ENCODE results near the gene SLC25A19.

The SLC25A19 gene

DNA sequence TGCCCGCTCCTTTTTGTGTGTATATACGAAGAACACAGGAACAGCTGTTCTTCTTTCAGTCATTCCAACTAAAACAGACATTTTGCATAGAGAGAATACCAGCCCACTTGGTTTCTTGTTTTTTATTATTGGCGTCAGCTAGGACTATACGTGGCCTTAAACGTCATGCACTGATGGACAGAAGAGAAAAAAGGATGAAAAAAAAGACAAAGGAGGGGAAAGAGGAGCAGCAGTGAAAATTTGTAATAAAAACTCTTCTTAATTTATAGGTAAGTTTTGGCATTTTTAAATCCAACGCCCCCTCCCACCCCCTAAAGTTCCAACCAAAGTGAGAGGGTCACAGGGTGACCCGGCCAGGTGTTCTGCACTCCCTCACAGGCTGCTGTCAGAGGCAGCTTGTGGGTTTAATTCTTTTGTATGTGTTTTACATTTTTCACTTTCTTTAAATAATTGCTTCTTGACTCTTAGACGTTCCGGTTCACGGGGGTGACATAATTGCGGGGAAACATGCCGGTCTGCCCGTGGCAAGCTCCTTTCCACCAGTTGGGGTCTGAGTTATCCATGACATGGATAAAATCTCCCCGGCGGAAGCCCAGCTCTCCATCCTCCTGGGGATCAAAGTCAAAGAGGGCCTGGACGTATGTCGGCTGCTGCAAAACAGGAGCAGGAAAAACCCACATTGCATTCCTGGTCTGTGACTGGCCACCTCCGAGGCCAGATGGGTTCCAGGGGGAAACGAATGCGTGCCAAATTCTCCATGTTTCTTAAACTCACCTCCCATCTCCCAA is 30.9 kb upstream of the SLC25A19 start:
- Histone ChIP-seq H3K4me1 (ENCODE audit: control insufficient read depth, insufficient read depth, low read length, unreplicated experiment) (no peaks in the 10 kb centered on the region), H3K27ac (ENCODE audit: low read depth, low read length) (no peak overlapping the region), H3K4me3 (ENCODE audit: low read depth, low read length) (no peak overlapping the region), H3K36me3 (ENCODE audit: insufficient read depth, low read length) (peaks cover 13% of the 10 kb centered on the region), H2AFZ (ENCODE audit: low read length, unreplicated experiment) (no peak overlapping the region), H3K27me3 (ENCODE audit: insufficient read depth, low read length) (no peaks in the 10 kb centered on the region), H3K79me2 (ENCODE audit: control insufficient read depth, insufficient read depth, low read length, unreplicated experiment) (no peaks in the 10 kb centered on the region)

DNA sequence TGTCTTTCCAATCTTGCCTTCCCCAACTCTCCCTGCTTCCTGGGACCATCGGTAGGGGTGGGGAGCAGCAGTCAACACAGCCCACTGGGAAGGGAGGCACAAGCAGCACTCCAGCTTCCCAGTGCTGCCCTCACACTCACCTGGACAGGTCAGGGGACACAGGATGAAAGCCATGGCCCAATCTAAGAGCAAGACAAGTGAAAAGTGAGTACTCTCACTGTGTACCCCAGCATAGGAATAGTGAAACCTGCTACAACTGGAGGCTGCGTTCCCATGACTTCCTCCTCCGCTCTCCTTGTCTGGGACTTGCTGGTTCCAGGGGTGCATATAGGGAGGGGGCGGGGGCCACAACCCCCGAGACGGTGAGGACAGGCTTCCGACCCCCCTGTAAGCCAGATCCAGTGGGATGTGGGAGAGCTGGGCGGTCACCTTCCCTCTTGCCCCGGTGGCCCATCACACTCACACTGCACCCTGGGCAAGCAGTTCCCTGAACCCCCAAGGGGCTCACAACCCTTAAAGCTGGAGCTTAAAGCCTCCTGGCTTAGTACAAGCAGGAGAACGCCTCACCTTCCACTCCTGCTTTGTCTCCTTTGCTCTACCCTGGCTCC is 29.5 kb upstream of the SLC25A19 start:
- no peaks in the 10 kb centered on the region for H3K27me3 ChIP-seq (ENCODE audit: insufficient read depth, low read length)
- H3K36me3 ChIP-seq (ENCODE audit: insufficient read depth, low read length), result peaks cover 13% of the 10 kb centered on the region
- H3K4me1 ChIP-seq (ENCODE audit: control insufficient read depth, insufficient read depth, low read length, unreplicated experiment), result no peaks in the 10 kb centered on the region
- H2AFZ ChIP-seq (ENCODE audit: low read length, unreplicated experiment), result no peak overlapping the region
- H3K4me3 ChIP-seq (ENCODE audit: low read depth, low read length), result no peak overlapping the region
- H3K79me2 ChIP-seq (ENCODE audit: control insufficient read depth, insufficient read depth, low read length, unreplicated experiment), result no peaks in the 10 kb centered on the region
- H3K27ac ChIP-seq (ENCODE audit: low read depth, low read length), result no peak overlapping the region

DNA sequence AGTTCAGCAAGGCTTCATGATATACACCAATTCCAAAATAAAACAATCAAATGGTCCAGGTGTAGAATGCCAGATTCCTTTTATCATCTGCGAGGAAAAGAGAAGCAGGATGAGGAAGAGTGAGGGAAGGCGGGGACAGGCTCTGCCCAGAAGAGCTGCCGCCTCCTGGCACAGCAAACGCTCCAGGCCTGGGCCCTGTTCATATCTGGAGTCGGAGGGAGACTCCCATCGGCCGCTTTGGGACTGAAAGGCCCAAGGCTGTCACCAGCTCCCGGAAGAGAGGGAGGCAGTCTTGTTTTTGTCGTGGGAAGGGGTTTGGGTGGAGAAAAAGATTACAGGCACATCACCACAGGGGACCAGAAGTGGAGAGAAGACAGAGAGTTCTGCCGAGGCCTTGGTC is 29.0 kb upstream of the SLC25A19 start:
- Histone ChIP-seq H2AFZ (ENCODE audit: low read length, unreplicated experiment) (no peak overlapping the region), H3K4me1 (ENCODE audit: control insufficient read depth, insufficient read depth, low read length, unreplicated experiment) (no peaks in the 10 kb centered on the region), H3K79me2 (ENCODE audit: control insufficient read depth, insufficient read depth, low read length, unreplicated experiment) (no peaks in the 10 kb centered on the region), H3K27me3 (ENCODE audit: insufficient read depth, low read length) (no peaks in the 10 kb centered on the region), H3K36me3 (ENCODE audit: insufficient read depth, low read length) (peaks cover 13% of the 10 kb centered on the region), H3K27ac (ENCODE audit: low read depth, low read length) (no peak overlapping the region), H3K4me3 (ENCODE audit: low read depth, low read length) (no peak overlapping the region)

DNA sequence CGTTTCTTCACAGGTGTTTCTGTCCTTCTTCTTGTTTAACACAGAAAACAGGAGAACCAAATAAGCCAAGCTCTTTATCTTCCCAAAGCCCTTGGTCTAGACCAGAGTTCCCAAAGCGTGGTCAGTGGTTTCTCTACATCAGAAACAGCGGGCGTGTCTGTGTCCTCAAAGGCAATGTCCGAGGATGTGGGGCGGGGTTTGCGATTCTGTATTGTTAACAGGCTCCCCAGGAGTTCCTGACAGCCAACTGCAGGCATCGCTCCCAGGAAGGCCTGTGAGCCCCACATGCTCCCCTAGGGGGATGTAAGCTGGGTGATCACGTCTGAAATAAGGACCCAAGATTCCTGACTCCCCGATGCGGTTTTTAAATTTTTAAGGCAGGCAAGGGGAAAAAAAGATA is 28.4 kb upstream of the SLC25A19 start:
- no peak overlapping the region for H2AFZ ChIP-seq (ENCODE audit: low read length, unreplicated experiment)
- no peaks in the 10 kb centered on the region for H3K79me2 ChIP-seq (ENCODE audit: control insufficient read depth, insufficient read depth, low read length, unreplicated experiment)
- no peaks in the 10 kb centered on the region for H3K4me1 ChIP-seq (ENCODE audit: control insufficient read depth, insufficient read depth, low read length, unreplicated experiment)
- no peak overlapping the region for H3K27ac ChIP-seq (ENCODE audit: low read depth, low read length)
- peaks cover 13% of the 10 kb centered on the region for H3K36me3 ChIP-seq (ENCODE audit: insufficient read depth, low read length)
- H3K27me3 ChIP-seq (ENCODE audit: insufficient read depth, low read length), result no peaks in the 10 kb centered on the region
- no peak overlapping the region for H3K4me3 ChIP-seq (ENCODE audit: low read depth, low read length)

DNA sequence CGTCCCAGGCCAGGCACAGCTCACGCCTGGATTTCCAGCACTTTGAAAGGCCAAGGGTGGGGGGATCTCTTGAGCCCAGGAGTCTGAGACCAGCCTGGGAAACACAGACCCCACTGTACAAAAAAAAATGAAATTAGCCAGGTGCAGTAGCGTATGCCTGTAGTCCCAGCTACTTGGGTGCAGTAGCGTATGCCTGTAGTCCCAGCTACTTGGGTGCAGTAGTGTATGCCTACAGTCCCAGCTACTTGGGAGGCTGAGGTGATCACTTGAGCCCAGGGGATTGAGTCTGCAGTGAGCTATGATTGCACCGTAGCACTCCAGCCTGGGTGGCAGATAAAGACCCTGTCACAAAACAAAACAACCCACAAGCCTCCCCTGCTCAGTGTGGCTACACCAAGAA is 27.0 kb upstream of the SLC25A19 start:
- H3K36me3 ChIP-seq (ENCODE audit: insufficient read depth, low read length), result peaks cover 13% of the 10 kb centered on the region
- H3K27ac ChIP-seq (ENCODE audit: low read depth, low read length), result no peak overlapping the region
- no peak overlapping the region for H2AFZ ChIP-seq (ENCODE audit: low read length, unreplicated experiment)
- no peaks in the 10 kb centered on the region for H3K4me1 ChIP-seq (ENCODE audit: control insufficient read depth, insufficient read depth, low read length, unreplicated experiment)
- no peaks in the 10 kb centered on the region for H3K79me2 ChIP-seq (ENCODE audit: control insufficient read depth, insufficient read depth, low read length, unreplicated experiment)
- no peaks in the 10 kb centered on the region for H3K27me3 ChIP-seq (ENCODE audit: insufficient read depth, low read length)
- H3K4me3 ChIP-seq (ENCODE audit: low read depth, low read length), result no peak overlapping the region

DNA sequence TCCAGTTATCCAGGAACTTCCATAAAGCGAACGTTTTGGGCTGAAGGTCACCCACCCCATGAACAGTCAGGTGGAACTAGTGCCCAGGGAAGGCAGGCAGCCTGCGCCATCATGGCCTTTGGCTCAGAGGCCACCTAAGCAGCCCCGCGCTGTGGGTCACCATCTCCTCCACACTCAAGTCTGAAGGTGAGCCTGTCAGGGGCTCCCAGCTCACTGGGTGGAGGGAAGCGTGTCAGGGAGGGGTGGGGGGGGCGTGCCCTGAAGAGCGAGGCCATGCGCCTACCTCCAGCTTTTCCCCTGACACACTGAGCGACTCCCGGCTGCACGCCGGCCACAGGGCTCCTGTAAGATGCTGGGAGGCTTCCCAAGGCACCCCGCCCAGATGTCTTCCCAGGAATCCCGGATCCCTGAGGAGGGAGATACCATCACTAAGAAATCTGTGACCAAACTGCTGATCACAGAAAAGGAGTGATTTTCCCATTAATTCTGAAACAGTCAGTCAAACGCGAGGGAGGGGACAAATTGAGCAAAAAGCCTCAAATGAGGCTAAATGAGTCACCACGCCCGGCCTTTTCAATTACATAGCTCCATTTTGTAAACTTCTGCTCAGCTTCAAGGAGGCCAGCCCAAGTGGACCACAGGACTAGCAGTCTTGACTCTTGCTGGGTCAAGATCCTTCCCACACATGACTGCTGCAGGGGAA is 26.5 kb upstream of the SLC25A19 start:
- no peak overlapping the region for H3K4me3 ChIP-seq (ENCODE audit: low read depth, low read length)
- H3K27me3 ChIP-seq (ENCODE audit: insufficient read depth, low read length), result no peaks in the 10 kb centered on the region
- no peaks in the 10 kb centered on the region for H3K79me2 ChIP-seq (ENCODE audit: control insufficient read depth, insufficient read depth, low read length, unreplicated experiment)
- peaks cover 10% of the 10 kb centered on the region for H3K36me3 ChIP-seq (ENCODE audit: insufficient read depth, low read length)
- no peaks in the 10 kb centered on the region for H3K4me1 ChIP-seq (ENCODE audit: control insufficient read depth, insufficient read depth, low read length, unreplicated experiment)
- H2AFZ ChIP-seq (ENCODE audit: low read length, unreplicated experiment), result no peak overlapping the region
- H3K27ac ChIP-seq (ENCODE audit: low read depth, low read length), result no peak overlapping the region

DNA sequence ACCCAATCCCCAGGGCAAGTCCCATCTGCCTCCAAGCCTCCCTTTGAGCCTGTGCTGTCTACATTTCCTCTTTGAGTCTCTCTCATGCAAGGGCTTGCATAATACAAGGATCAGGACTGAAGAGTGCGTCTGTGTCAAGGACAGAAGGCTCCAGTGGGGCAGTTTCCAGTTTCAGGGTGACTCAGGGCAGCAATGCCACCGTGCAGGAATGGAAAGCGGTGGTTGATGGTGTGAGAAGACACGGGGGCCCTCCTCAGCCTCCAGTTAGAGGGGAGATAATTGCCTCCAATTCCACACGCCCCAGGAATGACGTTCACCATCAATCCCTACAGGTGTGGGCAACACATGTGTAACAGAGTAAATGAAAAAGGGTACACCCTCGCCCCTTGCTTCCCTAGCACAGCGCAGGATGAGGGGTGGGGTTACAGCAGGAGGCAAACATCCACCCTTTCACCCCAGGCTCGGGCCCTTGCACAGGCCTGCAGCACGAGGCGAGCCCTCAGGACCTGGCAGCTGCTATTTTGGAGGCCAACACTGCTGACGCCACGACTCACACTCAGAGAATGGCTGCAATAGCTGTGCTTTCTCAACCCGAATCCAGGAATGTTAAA is 24.8 kb upstream of the SLC25A19 start:
- Histone ChIP-seq H3K27ac (ENCODE audit: low read depth, low read length) (no peak overlapping the region), H3K36me3 (ENCODE audit: insufficient read depth, low read length) (no peaks in the 10 kb centered on the region), H3K4me1 (ENCODE audit: control insufficient read depth, insufficient read depth, low read length, unreplicated experiment) (no peaks in the 10 kb centered on the region), H2AFZ (ENCODE audit: low read length, unreplicated experiment) (no peak overlapping the region), H3K27me3 (ENCODE audit: insufficient read depth, low read length) (no peaks in the 10 kb centered on the region), H3K79me2 (ENCODE audit: control insufficient read depth, insufficient read depth, low read length, unreplicated experiment) (no peaks in the 10 kb centered on the region), H3K4me3 (ENCODE audit: low read depth, low read length) (no peak overlapping the region)

DNA sequence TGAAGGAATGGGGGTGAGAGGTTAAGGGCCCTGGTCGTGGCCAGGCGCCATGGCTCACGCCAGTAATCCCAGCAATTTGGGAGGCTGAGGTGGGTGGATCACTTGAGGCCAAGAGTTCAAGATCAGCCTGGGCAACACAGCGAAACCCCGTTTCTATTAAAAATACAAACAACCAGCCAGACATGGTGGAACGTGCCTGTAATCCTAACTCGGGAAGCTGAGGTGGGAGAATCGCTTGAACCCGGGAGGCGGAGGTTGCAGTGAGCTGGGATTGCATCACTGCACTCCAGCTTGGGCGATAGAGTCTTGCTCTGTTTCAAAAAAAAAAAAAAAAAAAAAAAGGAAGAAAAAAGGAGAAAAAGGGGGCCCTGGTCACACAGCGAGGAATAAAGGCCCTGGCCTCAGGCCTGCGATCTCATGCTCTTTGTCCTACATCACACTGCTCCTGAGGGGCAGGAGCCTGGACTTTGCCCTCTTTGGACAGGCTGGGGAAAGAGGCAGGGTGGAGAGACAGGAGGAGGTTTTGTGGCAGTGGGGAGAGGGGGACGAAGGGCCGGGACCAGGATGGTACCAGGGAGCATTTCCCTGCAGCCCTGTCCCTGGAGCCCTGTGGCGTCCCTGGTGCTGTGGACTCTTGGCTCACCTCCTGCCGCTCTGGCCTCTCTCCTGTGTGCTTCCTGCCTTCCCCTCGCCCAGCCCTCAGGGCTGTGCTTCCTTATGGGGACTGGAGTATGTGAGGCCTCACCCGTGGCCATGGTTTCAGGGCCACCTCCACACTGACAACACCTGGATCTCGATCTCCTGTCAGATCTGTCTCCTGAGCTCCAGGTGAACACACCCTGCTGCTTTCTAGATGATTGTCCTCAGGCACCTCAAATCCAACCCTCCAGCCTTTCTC is 19.7 kb upstream of the SLC25A19 start:
- Histone ChIP-seq H3K36me3 (ENCODE audit: insufficient read depth, low read length) (no peaks in the 10 kb centered on the region), H3K79me2 (ENCODE audit: control insufficient read depth, insufficient read depth, low read length, unreplicated experiment) (no peaks in the 10 kb centered on the region), H2AFZ (ENCODE audit: low read length, unreplicated experiment) (no peak overlapping the region), H3K27ac (ENCODE audit: low read depth, low read length) (no peak overlapping the region), H3K4me1 (ENCODE audit: control insufficient read depth, insufficient read depth, low read length, unreplicated experiment) (no peaks in the 10 kb centered on the region), H3K27me3 (ENCODE audit: insufficient read depth, low read length) (no peaks in the 10 kb centered on the region), H3K4me3 (ENCODE audit: low read depth, low read length) (no peak overlapping the region)

DNA sequence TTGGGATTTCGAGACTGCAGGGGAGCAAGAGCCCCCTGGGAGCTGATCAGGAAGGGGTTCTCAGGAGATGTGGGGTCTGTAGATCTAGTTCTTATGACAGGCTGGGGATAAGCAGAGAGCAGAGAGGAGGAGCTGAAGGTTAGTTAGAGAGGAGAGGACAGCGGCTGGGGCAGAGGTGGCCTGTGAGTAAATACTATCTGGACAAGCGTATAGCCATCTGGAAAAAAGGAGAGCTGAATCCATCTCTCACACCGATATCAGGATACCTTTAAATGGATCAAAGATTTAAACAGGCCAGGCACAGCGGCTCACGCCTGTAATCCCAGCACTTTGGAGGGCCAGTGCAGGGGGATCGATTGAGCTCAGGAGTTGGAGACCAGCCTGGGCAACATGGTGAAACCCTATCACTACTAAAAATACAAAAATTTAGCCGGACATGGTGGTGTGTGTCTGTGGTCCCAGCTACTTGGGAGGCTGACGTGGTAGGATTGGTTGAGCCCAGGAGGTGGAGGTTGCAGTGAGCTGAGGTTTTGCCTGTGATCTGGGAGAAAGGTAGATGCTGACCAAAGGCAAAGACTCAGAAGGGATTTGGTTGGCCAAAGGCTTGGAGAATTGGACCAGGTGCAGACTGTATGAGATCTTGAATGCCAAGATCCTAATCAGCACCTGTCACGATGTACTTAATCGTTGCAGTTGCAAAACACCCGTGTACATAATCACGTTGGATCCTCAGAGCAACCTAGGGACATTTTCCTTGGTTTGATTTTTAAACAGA is 18.9 kb upstream of the SLC25A19 start:
- Histone ChIP-seq H2AFZ (ENCODE audit: low read length, unreplicated experiment) (no peak overlapping the region), H3K36me3 (ENCODE audit: insufficient read depth, low read length) (no peaks in the 10 kb centered on the region), H3K27ac (ENCODE audit: low read depth, low read length) (no peak overlapping the region), H3K27me3 (ENCODE audit: insufficient read depth, low read length) (no peaks in the 10 kb centered on the region), H3K4me3 (ENCODE audit: low read depth, low read length) (no peak overlapping the region), H3K79me2 (ENCODE audit: control insufficient read depth, insufficient read depth, low read length, unreplicated experiment) (no peaks in the 10 kb centered on the region), H3K4me1 (ENCODE audit: control insufficient read depth, insufficient read depth, low read length, unreplicated experiment) (no peaks in the 10 kb centered on the region)

Measured in ACC112 (cell line).